Naive thymus-derived CD8-positive, alpha-beta T cell (primary cell): ENCODE measurements around the gene PKLR. TPM values are rescaled to one million over a fixed set of nuclear protein-coding genes. Genes with fewer than 3 reads are reported as not detected.

Experiments
- ATAC-seq, 2 donors: fragments of 150-1000 bp; cut with Tn5 transposase in 1 of 2; sonication (Bioruptor Pico), chemical (Tn5 transposase) in 1 of 2; 1 replicate in 1 of 2; 2 replicates in 1 of 2; pipeline ENCODE4 v1.10.0; 2021; ENCODE audit warnings: mild to moderate bottlenecking in 2 of 2, moderate library complexity in 2 of 2
- POLR2A ChIA-PET: fragments of 350-600 bp; sonication (Branson Sonifier 250); formaldehyde crosslinking; loops from one replicate; lab custom pipeline; 2021; ENCODE audit warnings: antibody characterized with exemption; lab: Charles Lee
- DNase-seq, 10 donors: peaks; one replicate each; pipeline versions ENCODE4 v3.0.0 to v3.0.0-alpha.2; 2020 to 2022
- H3K27ac Mint-ChIP-seq, 10 donors: one replicate each; pipeline ENCODE4 v1.8.0; 2020 to 2022; ENCODE audit warnings: mild to moderate bottlenecking in 10 of 10, mixed read lengths in 10 of 10, moderate library complexity in 4 of 10, inconsistent platforms in 1 of 10
- H3K27me3 Mint-ChIP-seq, 5 donors: one replicate each; pipeline ENCODE4 v1.8.0; 2021 to 2022; ENCODE audit warnings: mixed read lengths in 5 of 5
- H3K36me3 Mint-ChIP-seq, 3 donors: one replicate each; pipeline ENCODE4 v1.8.0; 2020 to 2022; ENCODE audit warnings: mixed read lengths in 3 of 3, mild to moderate bottlenecking in 2 of 3, inconsistent platforms in 1 of 3
- H3K4me1 Mint-ChIP-seq, 4 donors: one replicate each; pipeline ENCODE4 v1.8.0; 2021 to 2022; ENCODE audit warnings: mixed read lengths in 4 of 4
- H3K4me3 Mint-ChIP-seq, 10 donors: one replicate each; pipeline ENCODE4 v1.8.0; 2020 to 2022; ENCODE audit warnings: mild to moderate bottlenecking in 10 of 10, mixed read lengths in 10 of 10, moderate library complexity in 6 of 10, inconsistent platforms in 1 of 10
- H3K9me3 Mint-ChIP-seq, 9 donors: one replicate each; pipeline ENCODE4 v1.8.0; 2020 to 2022; ENCODE audit warnings: mixed read lengths in 9 of 9, mild to moderate bottlenecking in 3 of 9, inconsistent platforms in 1 of 9, moderate library complexity in 1 of 9
- polyA plus RNA-seq, 3 donors: library from polyadenylated mRNA; unstranded; fragments of 300-500 nt; fragmentation: Illumina TruSeq; gene quantifications; one replicate each; pipeline ENCODE4 v1.2.3, GENCODE V29; 2021
- total RNA-seq, 8 experiments: library from RNA in 2 of 8; stranded (reverse) in 2 of 8; gene quantifications; one replicate each; pipeline ENCODE4 v1.2.3 and lab custom pipeline; 2021 to 2026

PKLR gene
- total and polyA plus RNA-seq, 5 experiments from 2014 or later = not detected

DNA sequence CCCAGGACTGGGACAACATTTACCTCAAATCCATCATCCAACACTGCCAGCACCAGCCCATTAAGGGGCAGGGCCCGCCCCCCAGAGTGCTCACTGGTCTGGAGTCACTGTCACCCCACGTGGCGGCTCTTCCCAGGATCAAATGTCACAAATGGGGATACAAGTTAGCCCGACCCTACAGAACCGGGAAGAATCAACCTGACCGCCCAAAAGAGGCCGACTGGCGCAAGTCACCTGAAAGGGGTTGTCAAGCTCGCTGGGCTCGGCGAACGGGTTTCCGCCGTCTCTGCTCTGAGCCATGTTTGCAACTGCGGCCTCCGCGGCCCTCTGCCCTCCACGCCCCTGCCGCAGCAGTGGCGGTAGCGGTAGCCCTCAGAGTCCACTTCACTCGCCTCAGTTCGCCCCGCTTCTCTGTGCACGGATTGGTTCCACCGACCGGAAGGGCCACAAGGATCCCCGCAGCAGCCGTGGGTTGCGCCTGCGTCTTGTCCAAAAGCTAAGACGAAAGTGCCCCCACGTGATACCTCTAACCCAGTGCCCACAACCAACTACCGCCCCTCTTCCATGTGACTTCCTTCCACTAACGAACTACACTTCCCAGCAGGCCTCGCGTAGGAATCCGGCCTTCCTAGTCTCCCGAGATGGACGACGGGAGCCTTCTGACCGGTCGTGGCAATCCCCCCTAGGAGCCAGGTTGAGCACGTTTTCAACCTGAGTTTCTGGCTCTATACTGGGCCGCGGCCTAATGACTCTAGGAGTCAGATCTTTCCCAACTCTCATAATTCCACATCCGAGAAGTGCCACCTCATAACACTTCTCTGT is 39.2 kb downstream of the PKLR start, which contains the start of gene SCAMP3:
TSS of gene SCAMP3 (minus strand) at position 509 of the 822 bp plus-strand sequence. CDS start at position 300, 209 bp downstream.
- ATAC-seq (peak; percentile 97 to 98), DNase-seq (peak; percentile 65 to 93 (median 82))
- Mint-ChIP-seq H3K4me1 (peaks cover 21 to 41% (median 29%) of the 10 kb centered on the region in 4 donors), H3K27me3 (no peaks in the 10 kb centered on the region), H3K27ac (peak within 1 kb of the TSS; percentile 94 to 99 (median 97)), H3K9me3 (no peaks in the 10 kb centered on the region), H3K4me3 (peak within 1 kb of the TSS; percentile 94 to 99 (median 98)), H3K36me3 (peaks cover 0 to 74% (median 14%) of the 10 kb centered on the region in 3 donors)
- POLR2A ChIA-PET = interaction anchor here (0.5 to 3.9 kb wide), 16 partner anchors 10 to 336 kb away, joined by 3 to 39 read pairs (median 4); partner anchors contain the start of genes ASH1L, CLK2, FDPS and KRTCAP2

DNA sequence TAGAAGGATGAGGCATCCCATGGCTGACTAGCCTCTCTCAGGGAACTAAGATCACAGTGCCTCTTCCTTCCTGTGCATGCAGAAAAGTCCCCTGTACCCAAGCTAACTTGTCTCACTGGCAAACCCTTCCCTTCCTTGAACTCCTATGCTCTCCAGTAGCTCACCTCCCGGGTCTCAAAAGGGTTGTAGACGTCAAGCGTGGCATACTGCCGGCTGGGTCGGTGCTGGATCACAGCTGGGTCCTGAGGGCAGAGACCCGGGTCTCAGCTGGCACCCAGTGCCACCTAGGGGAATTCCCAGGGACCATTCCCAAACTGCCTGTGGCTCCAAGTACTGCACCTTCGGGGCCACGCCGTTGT is 39.8 kb downstream of the PKLR start:
- DNase-seq (no peak), ATAC-seq (peak; percentile 3 to 22)
- peaks cover 23 to 47% (median 33%) of the 10 kb centered on the region in 4 donors for H3K4me1 Mint-ChIP-seq
- H3K4me3 Mint-ChIP-seq = peak overlapping the region; percentile 94 to 99 (median 98)
- H3K36me3 Mint-ChIP-seq = peaks cover 0 to 74% (median 11%) of the 10 kb centered on the region in 3 donors
- H3K27me3 Mint-ChIP-seq = no peaks in the 10 kb centered on the region
- H3K27ac Mint-ChIP-seq = peak overlapping the region; percentile 94 to 99 (median 97)
- POLR2A ChIA-PET = interaction anchor here (0.6 to 3.9 kb wide), 13 partner anchors 9 to 337 kb away, joined by 3 to 39 read pairs (median 6); partner anchors contain the start of genes ASH1L, CLK2, FDPS and KRTCAP2
- no peaks in the 10 kb centered on the region for H3K9me3 Mint-ChIP-seq

- Mint-ChIP-seq H3K4me1 (peaks cover 24 to 58% (median 40%) of the 10 kb centered on the region in 4 donors), H3K4me3 (peak overlapping the region in 9 of 10 donors; percentile 57 to 99 (median 98)), H3K27me3 (no peaks in the 10 kb centered on the region), H3K27ac (peak overlapping the region in 6 of 10 donors; percentile 25 to 94 (median 71)), H3K9me3 (no peaks in the 10 kb centered on the region), H3K36me3 (peaks cover 0 to 69% (median 6%) of the 10 kb centered on the region in 3 donors)
- POLR2A ChIA-PET = interaction anchor here (0.5 to 3.9 kb wide), 6 partner anchors 10 to 346 kb away, joined by 3 to 33 read pairs (median 3); partner anchors contain the start of gene SLC50A1
- DNase-seq (no peak), ATAC-seq (no peak)
Observed at GRCh38 chr1:155260276-155260675, 41.0 kb downstream of the PKLR start.

GRCh38 chr1:155256058-155256852 is 45.0 kb downstream of the PKLR start:
- Mint-ChIP-seq H3K27me3 (no peaks in the 10 kb centered on the region), H3K27ac (peak overlapping the region; percentile 5 to 83 (median 62)), H3K36me3 (peaks cover 0 to 47% (median 4%) of the 10 kb centered on the region in 3 donors), H3K4me1 (peaks cover 23 to 52% (median 41%) of the 10 kb centered on the region in 4 donors), H3K4me3 (peak overlapping the region; percentile 59 to 87 (median 82)), H3K9me3 (no peaks in the 10 kb centered on the region)
- DNase-seq = no peak
- POLR2A ChIA-PET = interaction anchor here (1.0 to 1.8 kb wide), 4 partner anchors 10 to 82 kb away, joined by 3 to 9 read pairs (median 6); partner anchors contain the start of gene TRIM46
- no peak for ATAC-seq

DNA sequence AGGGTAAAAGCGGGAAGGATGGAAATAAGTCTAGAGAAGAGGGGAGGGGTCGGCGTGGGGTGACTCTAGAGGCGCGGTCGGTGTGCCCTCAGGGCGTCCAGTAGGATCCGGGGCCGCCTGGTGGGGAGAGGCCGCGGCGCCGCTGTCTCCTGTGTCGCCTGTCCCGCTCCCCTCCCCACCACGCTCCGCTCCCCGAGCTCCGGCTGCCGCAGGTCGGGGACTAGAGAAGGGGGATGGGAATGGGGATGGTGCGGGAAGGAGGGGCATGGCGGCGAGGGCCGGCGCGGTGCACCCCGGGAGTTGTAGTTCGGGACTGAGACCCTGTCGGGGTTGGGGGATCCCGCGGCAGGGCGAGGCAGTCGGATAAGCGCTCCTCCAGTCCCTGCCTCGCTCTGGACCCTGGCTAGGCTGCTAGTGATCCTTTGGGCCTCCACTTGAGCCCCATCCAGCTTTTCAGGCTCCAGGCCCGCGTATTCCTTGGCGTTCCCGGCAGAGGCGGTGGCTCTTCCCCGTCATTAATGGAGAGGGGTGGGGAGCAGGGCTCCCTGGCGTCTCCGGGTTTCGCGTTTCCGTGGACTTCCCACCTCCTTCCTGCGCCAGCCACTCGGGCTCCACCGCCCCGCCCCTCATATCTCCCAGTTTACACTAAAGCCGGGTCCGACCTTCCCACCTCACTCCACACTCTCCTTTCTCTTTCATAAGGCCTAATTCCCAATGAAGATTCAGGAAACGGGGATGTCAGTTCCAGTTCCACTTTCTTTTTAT is 45.8 kb downstream of the PKLR start, which contains the start of gene ENTREP3:
TSS of gene ENTREP3 (minus strand) at position 241 of the 765 bp plus-strand sequence. CDS start 606 bp downstream, outside the sequence.
- H3K27me3 Mint-ChIP-seq = no peaks in the 10 kb centered on the region
- ATAC-seq (peak; percentile 53 to 71), DNase-seq (peak; percentile 55 to 85 (median 66))
- no peaks in the 10 kb centered on the region for H3K9me3 Mint-ChIP-seq
- peak within 1 kb of the TSS; percentile 37 to 86 (median 75) for H3K27ac Mint-ChIP-seq
- peaks cover 0 to 42% (median 4%) of the 10 kb centered on the region in 3 donors for H3K36me3 Mint-ChIP-seq
- POLR2A ChIA-PET = interaction anchor here (0.6 to 1.8 kb wide), 11 partner anchors 11 to 127 kb away, joined by 3 to 9 read pairs (median 3); partner anchors contain the start of gene TRIM46
- peak within 1 kb of the TSS; percentile 75 to 89 (median 82) for H3K4me3 Mint-ChIP-seq
- H3K4me1 Mint-ChIP-seq = peaks cover 23 to 52% (median 40%) of the 10 kb centered on the region in 4 donors

GRCh38 chr1:155254714-155255242 is 46.5 kb downstream of the PKLR start:
- Mint-ChIP-seq H3K27ac (peak overlapping the region in 5 of 10 donors; percentile 43 to 79 (median 73)), H3K36me3 (peaks cover 0 to 37% (median 4%) of the 10 kb centered on the region in 3 donors), H3K27me3 (no peaks in the 10 kb centered on the region), H3K4me3 (peak overlapping the region; percentile 75 to 89 (median 82)), H3K9me3 (no peaks in the 10 kb centered on the region), H3K4me1 (peaks cover 19 to 46% (median 37%) of the 10 kb centered on the region in 4 donors)
- POLR2A ChIA-PET = interaction anchor here (0.6 to 1.8 kb wide), 9 partner anchors 12 to 128 kb away, joined by 3 to 7 read pairs (median 3); partner anchors contain the start of gene TRIM46
- peak in 1 of 2 donors; percentile 3 for ATAC-seq
- DNase-seq = no peak

DNA sequence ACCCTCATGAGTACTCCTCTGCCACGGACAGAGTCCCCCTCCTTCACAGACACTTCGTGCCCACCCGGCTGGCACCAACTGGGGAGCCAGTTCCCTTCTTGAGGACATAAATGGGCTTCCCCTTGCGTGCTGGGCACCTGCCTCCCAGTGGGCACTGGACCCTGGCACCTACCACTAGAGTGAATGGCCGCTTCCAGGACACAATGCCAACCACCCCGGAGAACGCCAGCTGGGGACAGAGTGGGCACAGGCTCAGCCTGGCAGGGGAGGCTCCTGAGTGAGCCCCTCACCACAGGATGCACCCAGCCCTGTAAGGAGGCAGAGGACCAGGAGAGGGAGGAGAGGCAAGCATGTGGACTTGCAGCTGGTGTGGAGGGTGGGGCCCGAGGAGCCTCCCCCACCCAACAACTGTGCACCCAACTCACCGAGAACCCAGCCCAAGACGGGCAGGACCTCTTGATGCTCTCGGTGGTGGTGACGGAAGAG is 47.0 kb downstream of the PKLR start:
- H3K4me3 Mint-ChIP-seq = peak overlapping the region; percentile 65 to 89 (median 81)
- H3K4me1 Mint-ChIP-seq = peaks cover 19 to 46% (median 36%) of the 10 kb centered on the region in 4 donors
- H3K27me3 Mint-ChIP-seq = no peaks in the 10 kb centered on the region
- H3K36me3 Mint-ChIP-seq = peaks cover 0 to 32% (median 4%) of the 10 kb centered on the region in 3 donors
- no peak for ATAC-seq
- H3K27ac Mint-ChIP-seq = peak overlapping the region in 9 of 10 donors; percentile 37 to 86 (median 77)
- DNase-seq = no peak
- POLR2A ChIA-PET = interaction anchor here (1.2 kb wide), 1 partner anchor 10 kb away, joined by 3 read pairs; no protein-coding TSS in a partner anchor
- H3K9me3 Mint-ChIP-seq = no peaks in the 10 kb centered on the region

DNA sequence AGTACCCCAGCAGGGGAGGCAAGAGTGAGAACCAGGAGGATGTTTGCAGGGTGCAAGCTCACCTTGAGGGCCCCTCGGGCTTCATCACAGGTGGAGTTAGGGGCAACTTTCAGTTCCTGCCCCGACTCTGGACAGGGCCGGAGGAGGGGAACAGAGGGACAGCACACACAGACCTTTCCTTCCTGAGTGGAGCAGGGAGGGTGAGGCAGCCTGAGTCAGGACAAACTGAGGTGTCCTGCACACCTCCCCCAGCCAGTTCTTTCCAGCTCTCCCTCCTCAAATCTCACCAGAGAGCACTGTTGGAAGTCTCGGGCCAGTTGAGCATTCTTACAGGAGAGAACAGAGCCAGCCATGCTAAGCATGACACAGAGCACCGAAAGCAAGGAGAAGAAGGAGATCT is 47.4 kb downstream of the PKLR start:
- DNase-seq (no peak), ATAC-seq (no peak)
- Mint-ChIP-seq H3K4me1 (peaks cover 19 to 46% (median 36%) of the 10 kb centered on the region in 4 donors), H3K9me3 (no peaks in the 10 kb centered on the region), H3K27ac (peak overlapping the region in 5 of 10 donors; percentile 11 to 86 (median 38)), H3K4me3 (peak overlapping the region; percentile 65 to 89 (median 81)), H3K27me3 (no peaks in the 10 kb centered on the region), H3K36me3 (peaks cover 0 to 27% (median 4%) of the 10 kb centered on the region in 3 donors)
- POLR2A ChIA-PET = interaction anchor here (1.2 kb wide), 1 partner anchor 9 kb away, joined by 3 read pairs; no protein-coding TSS in a partner anchor

- peak overlapping the region in 5 of 10 donors; percentile 11 to 68 (median 31) for H3K27ac Mint-ChIP-seq
- peak overlapping the region; percentile 34 to 85 (median 78) for H3K4me3 Mint-ChIP-seq
- H3K9me3 Mint-ChIP-seq = no peaks in the 10 kb centered on the region
- POLR2A ChIA-PET = interaction anchor here (0.6 to 1.2 kb wide), 2 partner anchors 8 to 238 kb away, joined by 3 to 5 read pairs; no protein-coding TSS in a partner anchor
- H3K27me3 Mint-ChIP-seq = no peaks in the 10 kb centered on the region
- DNase-seq = no peak
- H3K36me3 Mint-ChIP-seq = peaks cover 0 to 21% (median 2%) of the 10 kb centered on the region in 3 donors
- H3K4me1 Mint-ChIP-seq = peaks cover 19 to 46% (median 36%) of the 10 kb centered on the region in 4 donors
- no peak for ATAC-seq
Observed at GRCh38 chr1:155253208-155253607, 48.0 kb downstream of the PKLR start.

GRCh38 chr1:155251566-155251965 is 49.7 kb downstream of the PKLR start:
- Mint-ChIP-seq H3K36me3 (peaks cover 0 to 6% (median 0%) of the 10 kb centered on the region in 3 donors), H3K4me1 (peaks cover 17 to 36% (median 33%) of the 10 kb centered on the region in 4 donors), H3K4me3 (no peak overlapping the region), H3K9me3 (no peaks in the 10 kb centered on the region), H3K27me3 (no peaks in the 10 kb centered on the region), H3K27ac (peak overlapping the region in 1 of 10 donors; percentile 82)
- no peak for ATAC-seq
- no peak for DNase-seq
- POLR2A ChIA-PET = interaction anchor here (0.9 to 4.2 kb wide), 6 partner anchors 9 to 717 kb away, joined by 3 to 37 read pairs (median 14); partner anchors contain the start of genes CLK2, RUSC1 and SCAMP3
